SH-SY5Y (cell line): ENCODE results near the gene IZUMO1.

Source experiments
- GATA2 ChIP-seq: IDR thresholded peaks from 2 replicates; pipeline ENCODE4 v1.6.1; 2011; ENCODE audit warnings: mild to moderate bottlenecking, low read depth, low read length
- GATA3 ChIP-seq: IDR thresholded peaks from 2 replicates; pipeline ENCODE4 v1.6.1; 2011; ENCODE audit warnings: low read depth, mild to moderate bottlenecking, low read length, moderate library complexity

- no peak for TF ChIP-seq GATA2
- no peak for TF ChIP-seq GATA3
Measured at GRCh38 chr19:48703316-48703715, 43.4 kb downstream of the IZUMO1 start.
